ENCODE data around the gene PCDHGA6. TPM values are rescaled to one million over a fixed set of nuclear protein-coding genes. Genes with fewer than 3 reads are reported as not detected.

The PCDHGA6 gene
- total and polyA plus RNA-seq, 9 of the 15 experiments (the other 6 are each of a cell fraction or from before 2014, with no cell fraction given): 0.01 to 0.18 (median 0.09) TPM; not detected in 1

DNA sequence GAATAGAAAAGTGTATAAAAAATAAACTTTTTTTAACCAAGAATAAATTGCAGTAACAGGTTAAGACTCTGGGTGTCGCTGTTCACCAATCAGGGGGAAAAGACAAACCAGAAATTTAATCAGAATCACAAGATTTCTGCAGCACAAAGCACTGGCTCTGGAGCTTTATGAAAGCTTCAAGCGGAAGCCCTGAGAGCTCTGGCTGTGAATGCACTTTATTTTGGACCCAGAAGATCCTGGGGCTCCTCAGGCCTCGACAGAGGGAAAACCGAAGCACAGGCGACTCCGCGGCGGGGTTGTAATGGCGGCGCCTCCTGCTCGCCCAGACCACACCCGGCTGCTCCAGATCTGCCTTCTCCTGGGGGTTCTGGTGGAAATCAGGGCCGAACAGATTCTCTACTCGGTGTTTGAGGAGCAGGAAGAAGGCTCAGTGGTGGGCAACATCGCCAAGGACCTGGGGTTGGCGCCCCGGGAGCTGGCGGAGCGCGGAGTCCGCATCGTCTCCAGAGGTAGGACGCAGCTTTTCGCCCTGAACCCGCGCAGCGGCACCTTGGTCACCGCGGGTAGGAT, 18.7 kb upstream of the PCDHGA6 start, which contains the start of gene PCDHGA4:
PCDHGA4 (plus strand) TSS at position 122 of the 570 bp plus-strand sequence; CDS start at position 209, 87 bp downstream.
- Histone ChIP-seq H3K9me3 (replicated peaks; ENCODE audit: control insufficient read depth, insufficient read depth, low read depth, low read length) (no peaks in the 10 kb centered on the region), H4K20me1 (replicated peaks; ENCODE audit: control insufficient read depth, insufficient read depth, low read length) (no peaks in the 10 kb centered on the region), H3K36me3 (ENCODE audit: control insufficient read depth, insufficient read depth, low read length) (no peaks in the 10 kb centered on the region), H3K79me2 (ENCODE audit: control insufficient read depth, insufficient read depth, low read length) (no peaks in the 10 kb centered on the region), H3K4me1 (replicated peaks in 1 of 2; ENCODE audit: control insufficient read depth in 2 of 2, insufficient read depth in 2 of 2, low read length in 2 of 2) (peaks cover 3 to 12% of the 10 kb centered on the region in 2 experiments; a peak in 3 of 5 replicates), H3K4me3 (peak within 1 kb of the TSS; percentile 28), H3K9me1 (ENCODE audit: control insufficient read depth, insufficient read depth, low read length) (no peaks in the 10 kb centered on the region), H3K9ac (ENCODE audit: insufficient read depth in 1 of 2, low read depth in 2 of 2, low read length in 2 of 2) (peak within 1 kb of the TSS in 1 of 2 experiments; percentile 50; a peak in 2 of 4 replicates), H3K4me2 (ENCODE audit: insufficient read depth, low read length) (peak within 1 kb of the TSS; percentile 32), H3K27me3 (ENCODE audit: control insufficient read depth in 2 of 2, insufficient read depth in 2 of 2, low read length in 2 of 2) (peaks cover 0 to 20% of the 10 kb centered on the region in 2 experiments; a peak in 2 of 5 replicates), H3K27ac (ENCODE audit: extremely low read depth, low read depth, low read length) (no peak within 1 kb of the TSS), H2AFZ (ENCODE audit: low read depth, low read length) (peak within 1 kb of the TSS; percentile 59; the same call in 1 of the 2 replicates)
- no peak for FAIRE-seq
- peak in 1 of 4 experiments; percentile 15 for DNase-seq (ENCODE audit: extremely low read depth in 1 of 4, low spot score in 3 of 4)
- 16% methylated on average over 29 of the region's 29 CpGs for WGBS (ENCODE audit: insufficient coverage, low coverage, missing lambda C conversion rate)
- intact Hi-C loops (cut with micrococcal nuclease): no loop called here
- POLR2A ChIA-PET: interaction anchor here (1.0 to 1.5 kb wide), 3 partner anchors 9 to 163 kb away, joined by 3 to 5 read pairs (median 3); partner anchors contain the start of gene PCDHGA5
- in situ Hi-C loops (cut with MboI): no loop called here
- peak; percentile 45; the same call in 1 of the 3 replicates for ATAC-seq
- BruUV-seq (replicated peaks): TSS peak; percentile 26
- CTCF ChIA-PET (ENCODE audit: low intra/inter-chr PET ratio): interaction anchor here (0.7 to 1.1 kb wide), 2 partner anchors 105 to 206 kb away, joined by 3 read pairs; no protein-coding TSS in a partner anchor
- TF ChIP-seq, protein P1, sequence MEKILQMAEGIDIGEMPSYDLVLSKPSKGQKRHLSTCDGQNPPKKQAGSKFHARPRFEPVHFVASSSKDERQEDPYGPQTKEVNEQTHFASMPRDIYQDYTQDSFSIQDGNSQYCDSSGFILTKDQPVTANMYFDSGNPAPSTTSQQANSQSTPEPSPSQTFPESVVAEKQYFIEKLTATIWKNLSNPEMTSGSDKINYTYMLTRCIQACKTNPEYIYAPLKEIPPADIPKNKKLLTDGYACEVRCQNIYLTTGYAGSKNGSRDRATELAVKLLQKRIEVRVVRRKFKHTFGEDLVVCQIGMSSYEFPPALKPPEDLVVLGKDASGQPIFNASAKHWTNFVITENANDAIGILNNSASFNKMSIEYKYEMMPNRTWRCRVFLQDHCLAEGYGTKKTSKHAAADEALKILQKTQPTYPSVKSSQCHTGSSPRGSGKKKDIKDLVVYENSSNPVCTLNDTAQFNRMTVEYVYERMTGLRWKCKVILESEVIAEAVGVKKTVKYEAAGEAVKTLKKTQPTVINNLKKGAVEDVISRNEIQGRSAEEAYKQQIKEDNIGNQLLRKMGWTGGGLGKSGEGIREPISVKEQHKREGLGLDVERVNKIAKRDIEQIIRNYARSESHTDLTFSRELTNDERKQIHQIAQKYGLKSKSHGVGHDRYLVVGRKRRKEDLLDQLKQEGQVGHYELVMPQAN (IDR thresholded peaks at IDR 0.05; ENCODE audit: borderline replicate concordance): no peak
- peak in 2 of 3 experiments; percentile 20 to 64 for TF ChIP-seq YY1 (IDR thresholded peaks at IDR 0.05; ENCODE audit: borderline replicate concordance in 1 of 3, control insufficient read depth in 1 of 3, extremely low read depth in 1 of 3, insufficient read depth in 3 of 3, insufficient read length in 1 of 3, insufficient replicate concordance in 2 of 3, low read depth in 1 of 3, low read length in 2 of 3)
- TF ChIP-seq ESRRB (CRISPR knock-in tag; IDR thresholded peaks at IDR 0.05; ENCODE audit: borderline replicate concordance): no peak
- TF ChIP-seq, protein P2, sequence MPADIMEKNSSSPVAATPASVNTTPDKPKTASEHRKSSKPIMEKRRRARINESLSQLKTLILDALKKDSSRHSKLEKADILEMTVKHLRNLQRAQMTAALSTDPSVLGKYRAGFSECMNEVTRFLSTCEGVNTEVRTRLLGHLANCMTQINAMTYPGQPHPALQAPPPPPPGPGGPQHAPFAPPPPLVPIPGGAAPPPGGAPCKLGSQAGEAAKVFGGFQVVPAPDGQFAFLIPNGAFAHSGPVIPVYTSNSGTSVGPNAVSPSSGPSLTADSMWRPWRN (IDR thresholded peaks at IDR 0.05; ENCODE audit: low read depth): no peak
- TF ChIP-seq SMARCA5 (IDR thresholded peaks at IDR 0.05): no peak
- no peak for TF ChIP-seq NR2C1 (IDR thresholded peaks at IDR 0.05)
- TF ChIP-seq NR2C1 (tag; IDR thresholded peaks at IDR 0.05): no peak
- no peak for TF ChIP-seq RCOR1 (IDR thresholded peaks at IDR 0.05; ENCODE audit: borderline replicate concordance in 1 of 2, low read depth in 2 of 2, low read length in 2 of 2)
- no peak for TF ChIP-seq SETDB1 (IDR thresholded peaks at IDR 0.05; ENCODE audit: low read length)
- no peak for TF ChIP-seq ZNF785 (CRISPR knock-in tag; IDR thresholded peaks at IDR 0.05)
- no peak for TF ChIP-seq CXXC5 (CRISPR knock-in tag; IDR thresholded peaks at IDR 0.05)
- no peak for TF ChIP-seq TAF15 (IDR thresholded peaks at IDR 0.05; ENCODE audit: low read depth, low read length)
- TF ChIP-seq, protein P3, sequence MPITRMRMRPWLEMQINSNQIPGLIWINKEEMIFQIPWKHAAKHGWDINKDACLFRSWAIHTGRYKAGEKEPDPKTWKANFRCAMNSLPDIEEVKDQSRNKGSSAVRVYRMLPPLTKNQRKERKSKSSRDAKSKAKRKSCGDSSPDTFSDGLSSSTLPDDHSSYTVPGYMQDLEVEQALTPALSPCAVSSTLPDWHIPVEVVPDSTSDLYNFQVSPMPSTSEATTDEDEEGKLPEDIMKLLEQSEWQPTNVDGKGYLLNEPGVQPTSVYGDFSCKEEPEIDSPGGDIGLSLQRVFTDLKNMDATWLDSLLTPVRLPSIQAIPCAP (CRISPR knock-in tag; IDR thresholded peaks at IDR 0.05; ENCODE audit: borderline replicate concordance): no peak
- no peak for TF ChIP-seq ZNF408 (CRISPR knock-in tag; IDR thresholded peaks at IDR 0.05; ENCODE audit: low read depth)
- TF ChIP-seq PHF8 (IDR thresholded peaks at IDR 0.05; ENCODE audit: borderline replicate concordance, low read length): peak; percentile 13; the same call in 1 of the 2 replicates
- TF ChIP-seq CHD2 (IDR thresholded peaks at IDR 0.05; ENCODE audit: low read depth, low read length): no peak
- TF ChIP-seq, protein P4, sequence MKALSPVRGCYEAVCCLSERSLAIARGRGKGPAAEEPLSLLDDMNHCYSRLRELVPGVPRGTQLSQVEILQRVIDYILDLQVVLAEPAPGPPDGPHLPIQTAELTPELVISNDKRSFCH (CRISPR knock-in tag; IDR thresholded peaks at IDR 0.05): no peak
- TF ChIP-seq, protein P4 (tag; IDR thresholded peaks at IDR 0.05): no peak
